K562 (cell line): ENCODE results near the gene ARHGEF16.

Source experiments
- MTA3 ChIP-seq: fragments of 450-650 bp; formaldehyde crosslinking; IDR thresholded peaks from 2 replicates; pipeline ENCODE4 v1.6.1; 2017; ENCODE audit warnings: mild to moderate bottlenecking, borderline replicate concordance
- ZNF232 ChIP-seq: sonication (generic); formaldehyde crosslinking; IDR thresholded peaks from 2 replicates; pipeline ENCODE4 v1.8.0; 2022; ENCODE audit warnings: mild to moderate bottlenecking, missing genetic modification reagents

- no peak for TF ChIP-seq MTA3
- no peak for TF ChIP-seq ZNF232 (CRISPR knock-in tag)
Measured at GRCh38 chr1:3418600-3418999, 35.9 kb upstream of the ARHGEF16 start.
